Suprapubic skin (tissue), 3 donors: ENCODE data around the gene USF3.

Source experiments
- CTCF ChIP-seq, 2 donors: fragments of 200-600 bp in 1 of 2; fragments of 450-650 bp in 1 of 2; sonication (generic) in 1 of 2; IDR thresholded peaks; one replicate each; pipeline ENCODE4 v1.5.1; 2016 to 2019; ENCODE audit warnings: antibody characterized with exemption in 2 of 2, mild to moderate bottlenecking in 1 of 2, moderate library complexity in 1 of 2
- POLR2A ChIP-seq, 2 donors: fragments of 450-650 bp; IDR thresholded peaks; one replicate each; pipeline ENCODE4 v1.6.1; 2017; ENCODE audit warnings: antibody characterized with exemption in 2 of 2, mild to moderate bottlenecking in 2 of 2, moderate library complexity in 2 of 2

- TF ChIP-seq POLR2A (IDR thresholded peaks at IDR 0.05) (no peak), CTCF (IDR thresholded peaks at IDR 0.05) (no peak)
Observed at GRCh38 chr3:113617726-113618125, 78.7 kb downstream of the USF3 start.
